Testis (tissue), 2 donors: Measurements from ENCODE around the gene KCNK2.

Source experiments
- CTCF ChIP-seq, 3 experiments: fragments of 450-650 bp in 2 of 3; fragments of 200-600 bp in 1 of 3; sonication (generic) in 1 of 3; IDR thresholded peaks; one replicate each; pipeline ENCODE4 v1.5.1; 2016 to 2019; ENCODE audit warnings: antibody characterized with exemption in 3 of 3, mild to moderate bottlenecking in 2 of 3, moderate library complexity in 1 of 3
- POLR2A ChIP-seq: fragments of 450-650 bp; IDR thresholded peaks from one replicate; pipeline ENCODE4 v1.6.1; 2017; ENCODE audit warnings: antibody characterized with exemption, mild to moderate bottlenecking, moderate library complexity

DNA sequence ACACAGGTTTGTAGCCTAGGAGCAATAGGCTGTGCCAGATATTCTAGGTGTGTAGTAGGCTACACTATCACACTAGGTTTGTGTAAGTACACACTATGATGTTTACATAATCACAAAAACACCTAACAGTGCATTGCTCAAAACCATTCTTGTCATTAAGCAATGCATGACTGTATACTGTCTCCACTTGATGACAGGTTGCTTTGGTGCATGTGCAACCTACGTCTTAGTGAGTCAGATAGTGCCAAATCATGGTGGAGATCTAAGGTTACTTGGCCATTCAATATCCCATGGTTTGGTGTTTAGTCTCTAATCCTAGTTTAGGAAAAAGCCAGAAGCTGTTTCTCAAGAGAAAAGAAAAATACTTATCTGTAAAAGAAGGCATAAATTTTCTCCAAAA lies 181.1 kb downstream of the KCNK2 start:
- TF ChIP-seq CTCF (IDR thresholded peaks at IDR 0.05), result no peak
- no peak for TF ChIP-seq POLR2A
